Measurements from ENCODE around the gene CYP3A4. TPM values are rescaled to one million over a fixed set of nuclear protein-coding genes. Genes with fewer than 3 reads are reported as not detected.

CYP3A4 gene
- total RNA-seq, 3 donors from 2014 or later (not counting 1 experiment from before 2014, with no cell fraction given), result not detected

GRCh38 chr7:99792967-99793366 lies 9.0 kb upstream of the CYP3A4 start:
- no peaks in the 10 kb centered on the region for H3K27me3 ChIP-seq (ENCODE audit: control insufficient read depth, insufficient read depth, low read length)
- 90% methylated on average over 3 of the region's 4 CpGs for WGBS (ENCODE audit: insufficient coverage)
- no peak for TF ChIP-seq CTCF (IDR thresholded peaks at IDR 0.05)

GRCh38 chr7:99791667-99792369 lies 7.8 kb upstream of the CYP3A4 start:
- Mint-ChIP-seq H3K4me1 (peaks cover 31 to 38% of the 10 kb centered on the region in 2 donors), H3K27me3 (ENCODE audit: low read depth in 2 of 2) (peaks cover 0 to 6% of the 10 kb centered on the region in 2 donors), H3K4me3 (no peak overlapping the region), H3K9me3 (no peaks in the 10 kb centered on the region), H3K36me3 (no peaks in the 10 kb centered on the region), H3K27ac (no peak overlapping the region)
- 86% methylated on average over 5 of the region's 5 CpGs for WGBS (ENCODE audit: insufficient coverage)
- Histone ChIP-seq H3K4me3 (ENCODE audit: low read length) (no peak overlapping the region), H3K27ac (ENCODE audit: low read length) (no peak overlapping the region), H3K9me3 (ENCODE audit: control insufficient read depth, insufficient read depth, low read length) (no peaks in the 10 kb centered on the region), H3K36me3 (ENCODE audit: control insufficient read depth, insufficient read depth, low read length) (no peaks in the 10 kb centered on the region), H3K4me1 (ENCODE audit: control insufficient read depth, insufficient read depth, low read length) (peaks cover 16% of the 10 kb centered on the region), H3K27me3 (ENCODE audit: control insufficient read depth, insufficient read depth, low read length) (no peaks in the 10 kb centered on the region)
- ATAC-seq, result no peak
- DNase-seq, result no peak
- intact Hi-C loops (cut with micrococcal nuclease), result no loop called here
- TF ChIP-seq CTCF (IDR thresholded peaks at IDR 0.05), result no peak

More at GRCh38 chr7:99792967-99793366, 9.0 kb upstream of the CYP3A4 start:
- Histone ChIP-seq H3K36me3 (ENCODE audit: control insufficient read depth, insufficient read depth, low read length) (no peaks in the 10 kb centered on the region), H3K4me1 (ENCODE audit: control insufficient read depth, insufficient read depth, low read length) (peaks cover 11% of the 10 kb centered on the region), H3K9me3 (ENCODE audit: control insufficient read depth, insufficient read depth, low read length) (no peaks in the 10 kb centered on the region), H3K4me3 (ENCODE audit: low read length) (no peak overlapping the region), H3K27ac (ENCODE audit: low read length) (no peak overlapping the region)
- intact Hi-C loops (cut with micrococcal nuclease), result no loop called here
- Mint-ChIP-seq H3K36me3 (no peaks in the 10 kb centered on the region), H3K4me3 (no peak overlapping the region), H3K27ac (no peak overlapping the region), H3K9me3 (no peaks in the 10 kb centered on the region), H3K4me1 (peaks cover 20 to 26% of the 10 kb centered on the region in 2 donors), H3K27me3 (ENCODE audit: low read depth in 2 of 2) (peaks cover 0 to 6% of the 10 kb centered on the region in 2 donors)
- no peak for DNase-seq
- ATAC-seq, result no peak

DNA sequence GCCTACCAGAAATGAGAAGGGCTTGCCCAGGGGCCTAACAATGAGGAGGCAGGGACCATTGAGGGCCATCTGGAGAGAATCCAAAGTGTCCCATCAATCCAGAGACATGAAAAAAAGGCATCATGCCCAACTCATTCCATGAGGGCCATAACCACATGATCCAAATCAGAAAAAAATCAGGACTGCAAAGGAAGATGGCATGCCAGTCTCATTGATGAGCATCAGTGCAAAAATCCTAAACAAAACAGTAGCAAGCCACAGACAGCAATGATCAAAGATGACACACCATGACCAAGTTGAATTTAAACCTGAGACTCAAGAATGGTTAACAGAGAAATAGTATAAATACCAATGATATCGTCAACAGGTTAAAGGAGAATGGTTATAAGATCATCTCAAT lies 7.0 kb upstream of the CYP3A4 start:
- H3K4me3 Mint-ChIP-seq, result no peak overlapping the region
- intact Hi-C loops (cut with micrococcal nuclease), result no loop called here

More for the DNA sequence above, 7.0 kb upstream of the CYP3A4 start:
- peaks cover 16% of the 10 kb centered on the region for H3K4me1 ChIP-seq (ENCODE audit: control insufficient read depth, insufficient read depth, low read length)
- no peaks in the 10 kb centered on the region for H3K36me3 ChIP-seq (ENCODE audit: control insufficient read depth, insufficient read depth, low read length)
- no peaks in the 10 kb centered on the region for H3K27me3 ChIP-seq (ENCODE audit: control insufficient read depth, insufficient read depth, low read length)
- Mint-ChIP-seq H3K27ac (no peak overlapping the region), H3K4me1 (peaks cover 37 to 43% of the 10 kb centered on the region in 2 donors), H3K9me3 (no peaks in the 10 kb centered on the region), H3K36me3 (no peaks in the 10 kb centered on the region), H3K27me3 (ENCODE audit: low read depth in 2 of 2) (peaks cover 0 to 6% of the 10 kb centered on the region in 2 donors)
- TF ChIP-seq CTCF (IDR thresholded peaks at IDR 0.05), result no peak
- H3K4me3 ChIP-seq (ENCODE audit: low read length), result no peak overlapping the region
- ATAC-seq, result no peak
- H3K27ac ChIP-seq (ENCODE audit: low read length), result no peak overlapping the region
- WGBS (ENCODE audit: insufficient coverage), result no CpG with 5 or more reads among the region's 1 CpG
- no peak for DNase-seq
- no peaks in the 10 kb centered on the region for H3K9me3 ChIP-seq (ENCODE audit: control insufficient read depth, insufficient read depth, low read length)

All from natural killer cell (primary cell).